Stimulated activated CD4-positive, alpha-beta T cell treated with anti-CD3 and anti-CD28 coated beads, Interleukin-12 subunit alpha, Interleukin-12 subunit beta, amount 100 ng/mL, for 48 hours (primary cell): ENCODE measurements around the gene SSMEM1.
"Not testable (repeated sequence)": the region's sequence is repeated elsewhere in the genome, so short reads cannot be mapped to it uniquely, and the experiment has no call there.

Experiments
- DNase-seq, 3 donors: peaks; one replicate each; pipeline ENCODE4 v3.0.0-alpha.2; 2020; ENCODE audit warnings: low read depth in 2 of 3, low spot score in 1 of 3

Gene SSMEM1

GRCh38 chr7:130207642-130208041 lies at the start of gene SSMEM1:
Gene SSMEM1 (plus strand): TSS chr7:130207860. CDS start chr7:130207911, 51 bp downstream.
- no peak for DNase-seq

- DNase-seq = no peak
These were observed 47.6 kb upstream of the SSMEM1 start for GRCh38 chr7:130160023-130160422.

- no peak for DNase-seq
These were observed 47.2 kb upstream of the SSMEM1 start for GRCh38 chr7:130160455-130160854.

GRCh38 chr7:130162196-130162595 lies 45.5 kb upstream of the SSMEM1 start:
- no peak for DNase-seq

GRCh38 chr7:130174237-130174959 lies 33.3 kb upstream of the SSMEM1 start:
- DNase-seq = no peak

- no peak for DNase-seq
These were observed 29.4 kb upstream of the SSMEM1 start for GRCh38 chr7:130178251-130178650.

GRCh38 chr7:130179631-130180030 lies 28.0 kb upstream of the SSMEM1 start:
- DNase-seq = no peak

GRCh38 chr7:130180571-130181262 lies 26.9 kb upstream of the SSMEM1 start:
- peak; percentile 37 to 62 (median 44) for DNase-seq

- DNase-seq = no peak
These were observed 26.4 kb upstream of the SSMEM1 start for GRCh38 chr7:130181263-130181605.

- DNase-seq = no peak
These were observed 24.7 kb upstream of the SSMEM1 start for GRCh38 chr7:130182990-130183389.

- not testable (repeated sequence) for DNase-seq
These were observed 23.3 kb upstream of the SSMEM1 start for GRCh38 chr7:130184349-130184748.

- DNase-seq = no peak
These were observed 20.3 kb upstream of the SSMEM1 start for GRCh38 chr7:130187360-130187759.

GRCh38 chr7:130189343-130189742 lies 18.3 kb upstream of the SSMEM1 start:
- DNase-seq = no peak

- DNase-seq = no peak
These were observed 15.9 kb upstream of the SSMEM1 start for GRCh38 chr7:130191791-130192190.

- no peak for DNase-seq
These were observed 12.3 kb upstream of the SSMEM1 start for GRCh38 chr7:130195396-130195795.

GRCh38 chr7:130196476-130196875 lies 11.2 kb upstream of the SSMEM1 start:
- no peak for DNase-seq

- no peak for DNase-seq
These were observed 10.6 kb upstream of the SSMEM1 start for GRCh38 chr7:130197094-130197493.

GRCh38 chr7:130201796-130202195 lies 5.9 kb upstream of the SSMEM1 start:
- DNase-seq = no peak

- peak; percentile 93 for DNase-seq
These were observed 2.3 kb upstream of the SSMEM1 start, which contains the start of gene TMEM209 for GRCh38 chr7:130205084-130205947. Gene TMEM209 (minus strand): TSS chr7:130205406. CDS start chr7:130205375, 31 bp downstream.

- no peak for DNase-seq
These were observed 627 bp upstream of the SSMEM1 start for GRCh38 chr7:130207033-130207432.

- DNase-seq = no peak
These were observed 856 bp downstream of the SSMEM1 start for GRCh38 chr7:130208516-130208915.
